ENCODE data around the gene DDR1.

DDR1 gene

DNA sequence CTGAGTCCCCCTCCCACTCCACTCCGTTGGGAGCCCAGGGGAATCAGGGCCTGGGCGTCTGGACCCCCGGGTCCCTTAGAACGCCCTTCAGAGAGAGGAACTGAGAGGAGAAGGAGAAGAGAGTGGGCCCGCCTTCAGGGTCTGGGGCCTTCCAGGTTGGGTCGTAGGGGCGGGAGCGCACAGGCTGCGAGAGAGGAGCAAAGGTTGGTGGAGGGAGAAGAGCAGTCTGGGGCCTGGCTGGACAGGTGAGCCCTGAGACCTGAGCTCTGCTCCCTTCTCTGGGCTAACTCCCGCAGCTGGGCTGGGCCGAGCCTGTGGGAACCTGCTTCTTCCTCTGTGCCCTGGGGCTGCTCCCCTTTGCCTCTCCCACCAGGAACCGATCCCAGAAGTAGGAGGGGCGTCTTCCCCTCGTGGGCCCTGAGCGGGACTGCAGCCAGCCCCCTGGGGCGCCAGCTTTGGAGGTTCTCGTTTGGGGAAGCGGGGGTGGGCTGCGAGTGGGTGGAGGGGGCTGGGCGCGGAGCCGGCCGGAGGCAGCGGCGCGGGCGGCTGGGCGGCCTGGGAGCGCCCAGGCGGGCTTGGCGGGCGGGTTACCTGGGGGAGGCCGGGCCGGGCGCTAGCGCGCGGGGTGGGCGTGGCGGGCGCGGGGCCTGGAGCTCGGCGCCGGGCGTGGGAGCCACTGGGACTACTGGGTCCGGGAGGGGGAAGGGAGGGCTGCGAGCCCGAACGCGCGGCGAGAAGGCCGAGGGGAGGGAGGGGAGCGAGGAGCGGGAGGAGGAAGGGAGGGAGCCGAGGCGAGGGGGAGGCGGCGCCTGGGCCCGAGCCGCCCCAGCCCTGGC lies at the start of gene DDR1:
Gene DDR1 (plus strand): TSS at position 835 of the 836 bp plus-strand sequence. CDS start 4,211 bp downstream, outside the sequence.
- H3K4me2 ChIP-seq, result peak within 1 kb of the TSS; percentile 70
- H3K79me2 ChIP-seq (ENCODE audit: insufficient read depth, low read depth), result no peaks in the 10 kb centered on the region
- H3K4me1 ChIP-seq (ENCODE audit: low read depth, poor library complexity, severe bottlenecking), result peaks cover 5% of the 10 kb centered on the region
- no peaks in the 10 kb centered on the region for H4K20me1 ChIP-seq (ENCODE audit: insufficient read depth)
- no peak within 1 kb of the TSS for H3K4me3 ChIP-seq (IDR thresholded peaks at IDR 0.05; ENCODE audit: insufficient read depth, low read depth, low read length)
- TF ChIP-seq, protein P1, sequence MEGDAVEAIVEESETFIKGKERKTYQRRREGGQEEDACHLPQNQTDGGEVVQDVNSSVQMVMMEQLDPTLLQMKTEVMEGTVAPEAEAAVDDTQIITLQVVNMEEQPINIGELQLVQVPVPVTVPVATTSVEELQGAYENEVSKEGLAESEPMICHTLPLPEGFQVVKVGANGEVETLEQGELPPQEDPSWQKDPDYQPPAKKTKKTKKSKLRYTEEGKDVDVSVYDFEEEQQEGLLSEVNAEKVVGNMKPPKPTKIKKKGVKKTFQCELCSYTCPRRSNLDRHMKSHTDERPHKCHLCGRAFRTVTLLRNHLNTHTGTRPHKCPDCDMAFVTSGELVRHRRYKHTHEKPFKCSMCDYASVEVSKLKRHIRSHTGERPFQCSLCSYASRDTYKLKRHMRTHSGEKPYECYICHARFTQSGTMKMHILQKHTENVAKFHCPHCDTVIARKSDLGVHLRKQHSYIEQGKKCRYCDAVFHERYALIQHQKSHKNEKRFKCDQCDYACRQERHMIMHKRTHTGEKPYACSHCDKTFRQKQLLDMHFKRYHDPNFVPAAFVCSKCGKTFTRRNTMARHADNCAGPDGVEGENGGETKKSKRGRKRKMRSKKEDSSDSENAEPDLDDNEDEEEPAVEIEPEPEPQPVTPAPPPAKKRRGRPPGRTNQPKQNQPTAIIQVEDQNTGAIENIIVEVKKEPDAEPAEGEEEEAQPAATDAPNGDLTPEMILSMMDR (conservative IDR thresholded peaks at IDR 0.05; ENCODE audit: low read depth, low read length), result no peak
- H3K9ac ChIP-seq, result peak within 1 kb of the TSS; percentile 9; the same call in 1 of the 2 replicates
- H3K36me3 ChIP-seq (ENCODE audit: insufficient read depth), result no peaks in the 10 kb centered on the region
- peak within 1 kb of the TSS; percentile 76 for H2AFZ ChIP-seq (ENCODE audit: low read depth)
- H3K27me3 ChIP-seq (ENCODE audit: insufficient read depth, low read depth), result peaks cover 13% of the 10 kb centered on the region; the same call in 1 of the 2 replicates
- no peak within 1 kb of the TSS for H3K27ac ChIP-seq

DNA sequence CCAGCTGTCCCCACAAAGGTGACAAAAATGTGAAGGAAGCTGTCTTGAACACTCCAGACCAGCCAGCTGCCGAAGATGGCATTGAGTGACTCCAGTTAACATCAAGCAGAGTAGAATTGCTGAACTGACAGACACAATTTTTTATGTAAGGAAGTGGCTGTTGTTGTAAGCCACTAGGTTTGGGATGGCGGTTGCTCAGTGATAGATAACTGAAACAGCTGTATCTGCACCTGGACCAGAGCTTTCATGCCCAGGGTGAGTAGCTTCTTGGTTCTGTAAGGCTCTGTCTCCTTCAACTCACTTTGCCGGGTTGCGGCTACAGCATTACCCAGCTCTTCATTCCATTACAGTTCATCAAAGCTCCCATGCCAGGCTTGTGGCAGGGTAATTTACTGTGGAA lies 49.7 kb upstream of the DDR1 start:
- no peaks in the 10 kb centered on the region for H4K20me1 ChIP-seq (ENCODE audit: insufficient read depth)
- no peak overlapping the region for H3K4me2 ChIP-seq
- no peaks in the 10 kb centered on the region for H3K4me1 ChIP-seq (ENCODE audit: low read depth, poor library complexity, severe bottlenecking)
- no peaks in the 10 kb centered on the region for H3K27me3 ChIP-seq (ENCODE audit: insufficient read depth, low read depth)
- H2AFZ ChIP-seq (ENCODE audit: low read depth), result no peak overlapping the region
- no peaks in the 10 kb centered on the region for H3K79me2 ChIP-seq (ENCODE audit: insufficient read depth, low read depth)
- TF ChIP-seq, protein P1 (conservative IDR thresholded peaks at IDR 0.05; ENCODE audit: low read depth, low read length), result no peak
- no peak overlapping the region for H3K27ac ChIP-seq
- H3K4me3 ChIP-seq (IDR thresholded peaks at IDR 0.05; ENCODE audit: insufficient read depth, low read depth, low read length), result no peak overlapping the region
- no peaks in the 10 kb centered on the region for H3K36me3 ChIP-seq (ENCODE audit: insufficient read depth)
- no peak overlapping the region for H3K9ac ChIP-seq

DNA sequence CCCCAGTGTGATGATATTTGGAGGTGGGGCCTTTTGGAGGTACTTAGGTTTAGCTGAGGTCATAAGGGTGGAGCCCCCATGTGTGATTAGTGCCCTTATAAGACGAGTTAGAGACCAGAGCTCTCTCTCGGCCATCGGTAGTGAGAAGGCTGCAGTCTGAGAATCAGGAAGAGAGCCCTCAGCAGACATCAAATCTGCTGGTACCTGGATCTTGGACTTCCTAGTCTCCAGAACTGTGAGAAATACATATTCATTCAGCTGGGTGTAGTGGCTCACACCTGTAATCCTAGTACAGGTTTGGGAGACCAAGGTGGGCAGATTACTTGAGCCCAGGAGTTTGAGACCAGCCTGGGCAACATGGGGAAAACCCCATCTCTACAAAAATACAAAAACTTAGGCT lies 48.7 kb upstream of the DDR1 start:
- no peak overlapping the region for H3K9ac ChIP-seq
- H3K4me1 ChIP-seq (ENCODE audit: low read depth, poor library complexity, severe bottlenecking), result no peaks in the 10 kb centered on the region
- no peak overlapping the region for H3K4me2 ChIP-seq

DNA sequence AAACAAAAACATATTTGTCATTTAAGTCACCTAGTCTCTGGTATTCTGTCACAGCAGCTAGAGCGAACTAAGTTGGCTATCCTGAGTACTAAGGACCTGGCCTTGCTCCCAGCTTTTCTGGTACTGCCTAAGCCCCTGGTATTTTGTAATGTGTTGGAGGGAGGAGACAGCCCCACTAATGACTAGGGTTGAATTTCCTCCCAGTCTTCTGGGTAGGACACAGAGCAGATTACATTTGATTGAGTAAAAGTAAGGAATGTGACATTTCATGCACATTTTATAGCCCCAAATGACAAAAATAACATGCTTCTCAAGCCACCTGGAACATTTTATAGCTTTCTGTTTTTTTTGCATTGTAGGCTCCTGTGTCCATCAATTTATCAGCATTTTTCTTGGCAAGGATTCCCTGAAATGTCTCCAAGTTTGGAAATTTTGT lies 47.9 kb upstream of the DDR1 start:
- Histone ChIP-seq H3K79me2 (ENCODE audit: insufficient read depth, low read depth) (no peaks in the 10 kb centered on the region), H3K9ac (no peak overlapping the region), H3K27me3 (ENCODE audit: insufficient read depth, low read depth) (no peaks in the 10 kb centered on the region), H3K4me1 (ENCODE audit: low read depth, poor library complexity, severe bottlenecking) (no peaks in the 10 kb centered on the region), H3K27ac (no peak overlapping the region), H4K20me1 (ENCODE audit: insufficient read depth) (no peaks in the 10 kb centered on the region), H2AFZ (ENCODE audit: low read depth) (no peak overlapping the region), H3K4me2 (no peak overlapping the region), H3K36me3 (ENCODE audit: insufficient read depth) (no peaks in the 10 kb centered on the region), H3K4me3 (IDR thresholded peaks at IDR 0.05; ENCODE audit: insufficient read depth, low read depth, low read length) (no peak overlapping the region)
- TF ChIP-seq, protein P1 (conservative IDR thresholded peaks at IDR 0.05; ENCODE audit: low read depth, low read length), result no peak

More for the DNA sequence above, 48.7 kb upstream of the DDR1 start:
- H3K36me3 ChIP-seq (ENCODE audit: insufficient read depth), result no peaks in the 10 kb centered on the region
- TF ChIP-seq, protein P1 (conservative IDR thresholded peaks at IDR 0.05; ENCODE audit: low read depth, low read length), result no peak
- H2AFZ ChIP-seq (ENCODE audit: low read depth), result no peak overlapping the region
- H3K27me3 ChIP-seq (ENCODE audit: insufficient read depth, low read depth), result no peaks in the 10 kb centered on the region
- no peak overlapping the region for H3K27ac ChIP-seq
- no peaks in the 10 kb centered on the region for H4K20me1 ChIP-seq (ENCODE audit: insufficient read depth)
- H3K79me2 ChIP-seq (ENCODE audit: insufficient read depth, low read depth), result no peaks in the 10 kb centered on the region
- H3K4me3 ChIP-seq (IDR thresholded peaks at IDR 0.05; ENCODE audit: insufficient read depth, low read depth, low read length), result no peak overlapping the region
